ENCODE results near the gene PDE2A. TPM values are rescaled to one million over a fixed set of nuclear protein-coding genes. Genes with fewer than 3 reads are reported as not detected.

PDE2A gene
- total and polyA plus RNA-seq, 2 donors (not counting 3 experiments of a cell fraction or from before 2014, with no cell fraction given) = 14.8 to 16.8 TPM

DNA sequence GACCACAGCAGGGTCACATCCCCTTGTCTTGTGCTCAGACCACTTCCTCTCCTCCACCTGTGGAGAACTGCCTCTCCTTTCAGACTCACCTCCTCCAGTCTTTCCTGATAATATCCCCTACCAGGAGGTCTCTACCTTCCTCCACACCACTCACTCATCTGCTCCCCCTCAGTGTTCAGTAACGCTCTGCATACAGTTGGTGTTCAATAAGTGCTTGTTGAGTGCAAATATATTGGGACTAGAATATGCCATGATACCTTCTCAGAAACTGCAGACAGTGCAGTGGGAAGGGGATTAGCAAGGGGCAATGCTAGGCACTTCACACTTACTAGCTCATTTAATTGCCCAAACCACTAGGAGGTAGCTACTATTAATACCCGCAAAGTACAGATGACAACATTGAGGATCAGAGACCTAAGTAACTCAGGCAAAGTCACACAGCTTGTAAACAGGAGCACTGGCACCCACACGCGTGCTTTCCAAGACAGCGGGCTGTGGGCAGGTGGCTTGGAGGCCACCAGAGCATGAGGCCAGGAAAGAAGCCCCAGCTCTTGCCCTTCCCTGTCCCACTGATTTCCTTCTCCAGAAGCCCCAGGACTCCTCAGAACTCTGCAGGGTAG, 8.1 kb upstream of the PDE2A start:
- Histone ChIP-seq H3K4me1 (ENCODE audit: control insufficient read depth, extremely low read depth, insufficient read depth, low read length) (no peaks in the 10 kb centered on the region), H3K4me2 (ENCODE audit: insufficient read depth, low read length) (no peak overlapping the region), H3K27ac (ENCODE audit: insufficient read depth, low read depth, low read length) (no peak overlapping the region), H3K79me2 (ENCODE audit: control insufficient read depth, insufficient read depth, low read length) (no peaks in the 10 kb centered on the region), H4K20me1 (replicated peaks; ENCODE audit: control insufficient read depth, extremely low read depth, insufficient read depth, low read length) (no peaks in the 10 kb centered on the region), H3K9me1 (replicated peaks; ENCODE audit: control insufficient read depth, extremely low read depth, insufficient read depth, low read length) (no peaks in the 10 kb centered on the region), H3K27me3 (ENCODE audit: control insufficient read depth in 2 of 2, insufficient read depth in 2 of 2, low read length in 2 of 2) (peaks cover 3 to 4% of the 10 kb centered on the region in 2 experiments), H3K9me3 (replicated peaks; ENCODE audit: control insufficient read depth, insufficient read depth, low read length) (no peaks in the 10 kb centered on the region), H3K4me3 (replicated peaks in 1 of 3; ENCODE audit: insufficient read depth in 1 of 3, low read depth in 1 of 3, low read length in 3 of 3) (no peak overlapping the region), H2AFZ (ENCODE audit: low read depth, low read length) (no peak overlapping the region), H3K36me3 (ENCODE audit: control insufficient read depth in 2 of 2, extremely low read depth in 1 of 2, insufficient read depth in 2 of 2, low read length in 2 of 2) (peaks cover 0 to 13% of the 10 kb centered on the region in 2 experiments), H3K9ac (replicated peaks; ENCODE audit: extremely low read depth, insufficient read depth, low read length) (no peak overlapping the region)
- ChIA-PET POLR2A (no interaction called here), CTCF (interaction anchor here (0.8 to 13.1 kb wide), 12 partner anchors 9 to 211 kb away, joined by 3 to 339 read pairs (median 3); partner anchors contain the start of gene PDE2A)
- no peak for TF ChIP-seq JUN (IDR thresholded peaks at IDR 0.05; ENCODE audit: borderline replicate concordance, insufficient read depth, insufficient read length, low read depth)
- TF ChIP-seq GATA2 (IDR thresholded peaks at IDR 0.05; ENCODE audit: insufficient read depth, insufficient read length, low read depth, low read length) = no peak
- FAIRE-seq = no peak
- BruUV-seq (replicated peaks) = no TSS peak
- intact Hi-C loops (cut with micrococcal nuclease) = loop anchor here (2.0 kb wide), 1 partner anchor 40 kb away; no protein-coding TSS in a partner anchor
- dilution Hi-C loops (cut with MboI; ENCODE audit: extremely low pct_ligation_motif_present, low sequenced_read_pairs) = no loop called here
- no peak for DNase-seq (ENCODE audit: low read depth, low spot score)

DNA sequence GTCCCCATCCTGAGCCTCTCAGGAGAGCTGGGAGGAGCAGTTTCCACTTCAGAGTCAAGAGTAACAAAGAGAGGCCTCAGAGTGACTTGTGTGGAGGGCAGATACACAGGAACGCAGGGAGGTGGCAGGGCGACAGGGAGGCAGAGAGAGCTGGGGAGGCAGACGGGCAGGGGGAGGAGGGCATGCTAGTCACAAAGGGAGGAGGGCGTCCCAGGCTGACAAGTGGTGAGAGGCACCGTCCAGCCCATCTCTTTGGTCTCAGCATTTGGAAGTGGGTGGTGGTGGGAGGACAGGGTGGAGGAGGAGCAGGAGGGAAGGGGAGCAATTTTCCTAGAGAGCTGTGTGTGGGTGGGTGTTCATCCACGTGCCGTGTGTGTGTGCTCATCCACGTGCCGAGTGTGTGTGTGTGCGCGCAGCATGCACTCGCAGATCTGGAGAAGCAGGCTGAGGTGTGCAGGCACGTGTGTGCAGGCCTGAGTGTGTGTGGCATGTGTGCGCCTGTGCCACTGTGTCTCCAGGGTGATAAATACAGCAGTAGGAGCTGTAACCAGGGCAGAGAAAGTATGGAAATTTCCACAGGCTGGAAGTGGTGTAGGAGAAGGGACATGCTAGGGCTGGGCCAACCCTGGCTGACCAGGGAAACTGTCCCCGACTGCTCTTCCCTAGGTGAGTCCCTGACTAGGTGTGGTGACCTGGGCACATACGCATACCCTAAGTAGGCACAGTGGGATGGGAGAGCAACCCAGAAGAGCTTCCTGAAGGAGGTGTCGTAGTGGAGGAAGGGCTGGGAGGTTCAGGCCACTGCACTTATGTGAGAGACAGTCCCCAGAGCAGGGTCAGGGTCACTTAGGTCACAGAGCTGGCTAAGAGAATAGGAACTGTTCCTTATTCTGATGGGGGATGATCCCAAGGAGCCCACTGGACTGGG, 7.3 kb upstream of the PDE2A start:
- DNase-seq (ENCODE audit: low read depth, low spot score) (no peak), FAIRE-seq (no peak)
- dilution Hi-C loops (cut with MboI; ENCODE audit: extremely low pct_ligation_motif_present, low sequenced_read_pairs) (no loop called here), intact Hi-C loops (cut with micrococcal nuclease) (loop anchor here (2.0 kb wide), 1 partner anchor 39 kb away; no protein-coding TSS in a partner anchor)
- no peaks in the 10 kb centered on the region for H3K4me1 ChIP-seq (ENCODE audit: control insufficient read depth, extremely low read depth, insufficient read depth, low read length)
- CTCF ChIA-PET = interaction anchor here (0.8 to 13.1 kb wide), 11 partner anchors 8 to 210 kb away, joined by 3 to 339 read pairs (median 8); partner anchors contain the start of gene PDE2A
- peaks cover 8 to 9% of the 10 kb centered on the region in 2 experiments for H3K27me3 ChIP-seq (ENCODE audit: control insufficient read depth in 2 of 2, insufficient read depth in 2 of 2, low read length in 2 of 2)
- POLR2A ChIA-PET = no interaction called here
- H3K9me3 ChIP-seq (replicated peaks; ENCODE audit: control insufficient read depth, insufficient read depth, low read length) = no peaks in the 10 kb centered on the region
- H2AFZ ChIP-seq (ENCODE audit: low read depth, low read length) = no peak overlapping the region
- H3K27ac ChIP-seq (ENCODE audit: insufficient read depth, low read depth, low read length) = no peak overlapping the region
- H3K4me3 ChIP-seq (replicated peaks in 1 of 3; ENCODE audit: insufficient read depth in 1 of 3, low read depth in 1 of 3, low read length in 3 of 3) = no peak overlapping the region
- no peaks in the 10 kb centered on the region for H4K20me1 ChIP-seq (replicated peaks; ENCODE audit: control insufficient read depth, extremely low read depth, insufficient read depth, low read length)
- H3K9me1 ChIP-seq (replicated peaks; ENCODE audit: control insufficient read depth, extremely low read depth, insufficient read depth, low read length) = no peaks in the 10 kb centered on the region
- H3K36me3 ChIP-seq (ENCODE audit: control insufficient read depth in 2 of 2, extremely low read depth in 1 of 2, insufficient read depth in 2 of 2, low read length in 2 of 2) = peaks cover 0 to 10% of the 10 kb centered on the region in 2 experiments
- no peaks in the 10 kb centered on the region for H3K79me2 ChIP-seq (ENCODE audit: control insufficient read depth, insufficient read depth, low read length)
- TF ChIP-seq POLR2A (IDR thresholded peaks at IDR 0.05; ENCODE audit: low read depth, low read length) = peak; percentile 37
- no peak for TF ChIP-seq MYC (IDR thresholded peaks at IDR 0.05; ENCODE audit: low read depth, low read length)
- TF ChIP-seq JUN (IDR thresholded peaks at IDR 0.05; ENCODE audit: borderline replicate concordance, insufficient read depth, insufficient read length, low read depth) = no peak
- no peak overlapping the region for H3K9ac ChIP-seq (replicated peaks; ENCODE audit: extremely low read depth, insufficient read depth, low read length)
- no peak overlapping the region for H3K4me2 ChIP-seq (ENCODE audit: insufficient read depth, low read length)
- BruUV-seq (replicated peaks) = no TSS peak

Measured in endothelial cell of umbilical vein (primary cell).